ENCODE results near the gene RPL10A.
A peak's percentile ranks its signal among the peaks of the same experiment; 100 is the strongest.

Gene RPL10A

GRCh38 chr6:35493307-35493983 lies 25.2 kb downstream of the RPL10A start:
- H3K9me2 ChIP-seq (replicated peaks; ENCODE audit: low read depth, low read length), result no peaks in the 10 kb centered on the region
- no peaks in the 10 kb centered on the region for H3K79me2 ChIP-seq (ENCODE audit: insufficient read depth, low read length)
- no peak overlapping the region for H3K4me2 ChIP-seq (ENCODE audit: low read depth, low read length, poor library complexity, severe bottlenecking)
- no peaks in the 10 kb centered on the region for H3K9me3 ChIP-seq (ENCODE audit: insufficient read depth, low read depth, low read length)
- H3K4me3 ChIP-seq (ENCODE audit: low read length, poor library complexity, severe bottlenecking), result no peak overlapping the region
- TF ChIP-seq EZH2phosphoT487 (IDR thresholded peaks at IDR 0.05; ENCODE audit: borderline replicate concordance) (no peak), CTCF (conservative IDR thresholded peaks at IDR 0.05; ENCODE audit: low read length) (no peak)
- H3K4me1 ChIP-seq (ENCODE audit: insufficient read depth, low read length, poor library complexity, severe bottlenecking), result peaks cover 28% of the 10 kb centered on the region
- peaks cover 10% of the 10 kb centered on the region for H3K27me3 ChIP-seq (ENCODE audit: insufficient read depth, low read length, poor library complexity, severe bottlenecking)
- H3F3A ChIP-seq (ENCODE audit: low read depth), result no peaks in the 10 kb centered on the region
- no peak overlapping the region for H2AFZ ChIP-seq (ENCODE audit: low read length)
- H3K36me3 ChIP-seq (ENCODE audit: insufficient read depth, low read length), result no peaks in the 10 kb centered on the region
- H4K20me1 ChIP-seq (ENCODE audit: insufficient read depth, low read length, poor library complexity, severe bottlenecking), result no peaks in the 10 kb centered on the region
- no peak overlapping the region for H3K9ac ChIP-seq (ENCODE audit: low read depth, low read length, poor library complexity, severe bottlenecking)

GRCh38 chr6:35494161-35494563 lies 26.0 kb downstream of the RPL10A start:
- Histone ChIP-seq H2AFZ (ENCODE audit: low read length) (no peak overlapping the region), H3K4me3 (ENCODE audit: low read length, poor library complexity, severe bottlenecking) (no peak overlapping the region)

GRCh38 chr6:35495258-35496035 lies 27.2 kb downstream of the RPL10A start:
- Histone ChIP-seq H3F3A (ENCODE audit: low read depth) (no peaks in the 10 kb centered on the region), H4K20me1 (ENCODE audit: insufficient read depth, low read length, poor library complexity, severe bottlenecking) (no peaks in the 10 kb centered on the region), H3K79me2 (ENCODE audit: insufficient read depth, low read length) (no peaks in the 10 kb centered on the region), H3K4me3 (ENCODE audit: low read length, poor library complexity, severe bottlenecking) (no peak overlapping the region), H2AFZ (ENCODE audit: low read length) (no peak overlapping the region), H3K27me3 (ENCODE audit: insufficient read depth, low read length, poor library complexity, severe bottlenecking) (peaks cover 10% of the 10 kb centered on the region), H3K9ac (ENCODE audit: low read depth, low read length, poor library complexity, severe bottlenecking) (no peak overlapping the region), H3K9me3 (ENCODE audit: insufficient read depth, low read depth, low read length) (no peaks in the 10 kb centered on the region), H3K4me1 (ENCODE audit: insufficient read depth, low read length, poor library complexity, severe bottlenecking) (peaks cover 28% of the 10 kb centered on the region), H3K9me2 (replicated peaks; ENCODE audit: low read depth, low read length) (no peaks in the 10 kb centered on the region), H3K36me3 (ENCODE audit: insufficient read depth, low read length) (no peaks in the 10 kb centered on the region), H3K4me2 (ENCODE audit: low read depth, low read length, poor library complexity, severe bottlenecking) (no peak overlapping the region)
- TF ChIP-seq EZH2phosphoT487 (IDR thresholded peaks at IDR 0.05; ENCODE audit: borderline replicate concordance), result no peak
- no peak for TF ChIP-seq CTCF (conservative IDR thresholded peaks at IDR 0.05; ENCODE audit: low read length)

More at GRCh38 chr6:35494161-35494563, 26.0 kb downstream of the RPL10A start:
- H4K20me1 ChIP-seq (ENCODE audit: insufficient read depth, low read length, poor library complexity, severe bottlenecking), result no peaks in the 10 kb centered on the region
- no peaks in the 10 kb centered on the region for H3K36me3 ChIP-seq (ENCODE audit: insufficient read depth, low read length)
- H3K4me1 ChIP-seq (ENCODE audit: insufficient read depth, low read length, poor library complexity, severe bottlenecking), result peaks cover 28% of the 10 kb centered on the region
- no peaks in the 10 kb centered on the region for H3K79me2 ChIP-seq (ENCODE audit: insufficient read depth, low read length)
- H3K4me2 ChIP-seq (ENCODE audit: low read depth, low read length, poor library complexity, severe bottlenecking), result peak overlapping the region; percentile 20
- TF ChIP-seq EZH2phosphoT487 (IDR thresholded peaks at IDR 0.05; ENCODE audit: borderline replicate concordance) (no peak), CTCF (conservative IDR thresholded peaks at IDR 0.05; ENCODE audit: low read length) (no peak)
- H3K9me3 ChIP-seq (ENCODE audit: insufficient read depth, low read depth, low read length), result no peaks in the 10 kb centered on the region
- H3K27me3 ChIP-seq (ENCODE audit: insufficient read depth, low read length, poor library complexity, severe bottlenecking), result peaks cover 10% of the 10 kb centered on the region
- H3K9me2 ChIP-seq (replicated peaks; ENCODE audit: low read depth, low read length), result no peaks in the 10 kb centered on the region
- H3K9ac ChIP-seq (ENCODE audit: low read depth, low read length, poor library complexity, severe bottlenecking), result no peak overlapping the region
- no peaks in the 10 kb centered on the region for H3F3A ChIP-seq (ENCODE audit: low read depth)
